ENCODE measurements around the gene TCHH.

Gene TCHH

DNA sequence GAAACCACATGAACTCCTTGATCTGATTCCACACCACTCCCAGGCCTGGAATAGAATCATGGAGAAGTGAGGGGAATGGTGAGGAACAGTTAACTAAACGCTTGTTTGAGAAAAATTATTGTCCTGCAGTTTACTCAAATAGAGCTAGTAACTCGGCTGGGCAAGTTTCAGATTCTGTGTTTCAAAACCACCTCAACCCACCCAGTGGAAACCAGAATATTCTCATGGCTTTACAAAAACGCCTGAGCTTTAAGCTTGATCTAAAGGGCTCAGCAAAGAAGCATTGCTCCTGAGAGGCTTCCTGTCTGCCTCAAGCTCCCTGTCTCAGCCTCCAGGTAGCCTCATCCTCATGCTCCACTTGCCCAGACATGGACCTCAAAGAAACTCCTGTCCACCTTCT, 42.9 kb downstream of the TCHH start:
- DNase-seq (ENCODE audit: extremely low read depth in 1 of 2, low read depth in 1 of 2): no peak

DNA sequence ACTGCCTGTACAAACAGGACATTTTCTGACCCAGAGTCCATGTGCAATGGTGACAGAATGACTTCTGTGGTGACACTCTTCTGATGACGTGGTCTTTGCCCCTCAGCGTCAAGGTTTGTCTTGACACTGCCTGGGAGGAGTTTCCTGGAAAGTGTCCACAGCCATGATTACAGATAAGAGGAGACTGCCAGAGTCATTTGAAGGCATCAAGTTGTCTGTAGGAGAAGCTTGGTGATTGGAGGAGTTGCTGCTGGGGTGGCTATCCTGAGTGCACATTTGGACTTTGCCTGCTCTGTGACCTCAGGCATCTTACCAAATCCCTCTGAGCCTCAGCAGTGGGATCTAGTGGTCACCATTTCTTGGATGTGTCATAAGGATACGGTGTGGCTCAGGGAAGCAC, 44.1 kb downstream of the TCHH start:
- no peak for DNase-seq (ENCODE audit: extremely low read depth in 1 of 2, low read depth in 1 of 2)

DNA sequence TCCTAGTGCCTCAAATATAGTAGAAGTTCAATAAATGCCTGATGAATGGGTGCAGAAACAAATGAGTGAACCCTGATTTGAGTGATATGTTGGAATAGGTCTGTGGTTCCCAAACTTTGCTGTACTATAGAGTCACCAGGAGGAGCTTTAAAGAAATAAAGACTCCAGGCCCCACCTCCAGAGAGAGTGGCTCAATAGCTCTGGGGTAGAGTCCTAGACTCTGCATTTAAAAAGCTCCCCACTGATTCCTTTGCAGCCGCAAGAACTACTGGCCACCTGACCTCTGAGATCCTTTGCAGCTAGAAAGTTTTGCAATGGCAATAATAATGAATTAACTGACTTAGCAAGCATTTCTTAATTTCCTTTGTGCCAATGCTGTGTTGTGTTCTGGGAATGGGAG, 47.3 kb downstream of the TCHH start:
- DNase-seq (ENCODE audit: extremely low read depth in 1 of 2, low read depth in 1 of 2): no peak

DNA sequence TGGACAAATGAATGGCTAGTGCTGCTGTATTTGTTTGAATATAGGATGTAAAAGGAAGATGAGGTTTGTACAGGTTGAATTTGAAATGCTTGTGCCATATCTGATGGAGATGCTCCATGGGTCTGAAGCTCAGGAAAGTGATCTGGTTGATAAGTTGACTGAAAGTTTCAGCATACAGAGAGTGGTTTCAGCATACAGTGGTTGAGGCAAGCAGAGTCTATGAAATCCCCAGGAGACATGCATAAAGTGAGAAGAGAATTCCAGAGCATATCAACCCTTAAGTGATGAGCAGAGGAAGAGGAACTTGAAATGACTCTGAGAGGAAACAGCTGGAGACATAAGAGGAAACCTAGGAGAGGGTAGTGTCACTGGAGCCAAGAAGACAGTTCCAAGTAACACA, 48.1 kb downstream of the TCHH start:
- DNase-seq (ENCODE audit: extremely low read depth in 1 of 2, low read depth in 1 of 2): no peak

DNA sequence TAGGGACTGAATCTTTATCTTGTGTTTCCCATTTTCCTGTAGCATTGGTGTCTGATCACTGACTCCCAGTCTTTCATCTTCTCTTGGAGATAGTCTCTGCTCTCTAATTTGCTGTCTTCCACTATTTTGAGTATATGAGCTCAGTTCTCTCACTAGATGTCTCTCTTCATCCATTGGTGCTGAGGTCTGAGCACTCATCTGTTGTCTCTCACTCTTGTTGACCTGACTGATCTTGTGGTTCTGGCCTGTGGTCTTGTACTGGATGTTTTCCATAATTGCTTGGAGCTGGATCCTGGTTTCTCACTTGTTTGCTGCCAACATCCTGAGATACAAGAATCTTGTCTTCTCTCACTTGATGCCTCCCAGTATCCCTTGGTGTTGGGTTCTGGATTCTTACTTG, 53.3 kb downstream of the TCHH start:
- DNase-seq (ENCODE audit: extremely low read depth in 1 of 2, low read depth in 1 of 2): no peak
